ENCODE measurements around the gene PDZD4. TPM values are rescaled to one million over a fixed set of nuclear protein-coding genes. Genes with fewer than 3 reads are reported as not detected.

The PDZD4 gene
- total RNA-seq, 4 donors from 2014 or later = 2.0 to 6.6 (median 4.2) TPM

DNA sequence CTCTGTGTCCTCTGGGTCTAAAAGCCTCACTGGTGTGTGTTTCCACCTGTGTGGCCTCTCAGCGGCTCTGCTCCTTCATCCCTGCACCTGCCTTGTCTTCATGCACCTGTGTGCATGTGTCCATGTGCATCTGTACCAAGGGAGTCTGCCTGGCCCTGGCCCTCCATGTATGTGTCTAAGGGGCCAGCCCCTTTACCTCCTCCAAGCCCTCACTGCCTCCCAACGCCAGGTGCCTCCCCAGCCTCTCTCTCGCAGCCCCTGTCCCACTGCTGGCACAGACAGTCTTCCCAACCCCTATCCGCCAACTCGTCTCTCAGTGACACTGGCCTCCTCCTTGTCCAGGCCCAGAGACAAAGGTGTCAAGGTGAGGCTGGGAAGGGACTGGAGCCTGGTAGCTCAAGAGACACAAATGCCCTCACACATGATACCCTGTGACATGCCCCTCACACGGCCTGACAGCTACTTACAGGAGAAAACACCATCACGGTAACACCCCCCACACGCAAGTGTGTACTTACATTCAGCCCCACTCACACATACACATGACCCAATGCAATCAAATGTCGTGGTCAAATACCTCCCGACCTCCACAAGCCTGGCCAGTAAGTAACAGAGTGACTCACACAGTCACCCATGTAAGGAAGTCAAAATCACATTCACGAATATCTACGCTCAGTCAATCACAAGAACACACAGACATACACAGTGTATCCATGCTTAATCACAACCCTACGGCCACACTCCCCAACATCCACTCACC, 44.2 kb upstream of the PDZD4 start:
- Histone ChIP-seq H3K9me3 (no peaks in the 10 kb centered on the region), H3K4me1 (no peaks in the 10 kb centered on the region), H3K27ac (no peak overlapping the region), H3K27me3 (peaks cover 3% of the 10 kb centered on the region), H3K4me3 (no peak overlapping the region), H3K36me3 (no peaks in the 10 kb centered on the region)
- 74% methylated on average over 13 of the region's 13 CpGs; no CpG with 5 or more reads in 1 of the 2 donors for WGBS, 2 donors (ENCODE audit: low coverage in 1 of 2)
- DNase-seq = no peak
- TF ChIP-seq POLR2A (IDR thresholded peaks at IDR 0.05) (no peak), EP300 (IDR thresholded peaks at IDR 0.05; ENCODE audit: low read depth) (no peak), POLR2AphosphoS5 (IDR thresholded peaks at IDR 0.05) (no peak), CTCF (IDR thresholded peaks at IDR 0.05) (no peak)
- intact Hi-C loops (cut with DNase I; ENCODE audit: low total_unique reads) = no loop called here
- in situ Hi-C loops (cut with MboI; ENCODE audit: low pct_ligation_motif_present in 1 of 4, low pct_unique_long_range_greater_than_20kb in 1 of 4, low sequenced_read_pairs in 3 of 4) = no loop called here

GRCh38 chrX:153874085-153874365, 43.7 kb upstream of the PDZD4 start:
- no peaks in the 10 kb centered on the region for H3K27me3 ChIP-seq
- H3K9me3 ChIP-seq = no peaks in the 10 kb centered on the region
- no peaks in the 10 kb centered on the region for H3K36me3 ChIP-seq
- H3K4me3 ChIP-seq = no peak overlapping the region
- no peaks in the 10 kb centered on the region for H3K4me1 ChIP-seq
- no peak for DNase-seq
- TF ChIP-seq CTCF (IDR thresholded peaks at IDR 0.05) (no peak), EP300 (IDR thresholded peaks at IDR 0.05; ENCODE audit: low read depth) (no peak), POLR2A (IDR thresholded peaks at IDR 0.05) (no peak), POLR2AphosphoS5 (IDR thresholded peaks at IDR 0.05) (no peak)
- 41% methylated on average over 3 of the region's 3 CpGs; no CpG with 5 or more reads in 1 of the 2 donors for WGBS, 2 donors (ENCODE audit: low coverage in 1 of 2)
- intact Hi-C loops (cut with DNase I; ENCODE audit: low total_unique reads) (no loop called here), in situ Hi-C loops (cut with MboI; ENCODE audit: low pct_ligation_motif_present in 1 of 4, low pct_unique_long_range_greater_than_20kb in 1 of 4, low sequenced_read_pairs in 3 of 4) (no loop called here)
- no peak overlapping the region for H3K27ac ChIP-seq

DNA sequence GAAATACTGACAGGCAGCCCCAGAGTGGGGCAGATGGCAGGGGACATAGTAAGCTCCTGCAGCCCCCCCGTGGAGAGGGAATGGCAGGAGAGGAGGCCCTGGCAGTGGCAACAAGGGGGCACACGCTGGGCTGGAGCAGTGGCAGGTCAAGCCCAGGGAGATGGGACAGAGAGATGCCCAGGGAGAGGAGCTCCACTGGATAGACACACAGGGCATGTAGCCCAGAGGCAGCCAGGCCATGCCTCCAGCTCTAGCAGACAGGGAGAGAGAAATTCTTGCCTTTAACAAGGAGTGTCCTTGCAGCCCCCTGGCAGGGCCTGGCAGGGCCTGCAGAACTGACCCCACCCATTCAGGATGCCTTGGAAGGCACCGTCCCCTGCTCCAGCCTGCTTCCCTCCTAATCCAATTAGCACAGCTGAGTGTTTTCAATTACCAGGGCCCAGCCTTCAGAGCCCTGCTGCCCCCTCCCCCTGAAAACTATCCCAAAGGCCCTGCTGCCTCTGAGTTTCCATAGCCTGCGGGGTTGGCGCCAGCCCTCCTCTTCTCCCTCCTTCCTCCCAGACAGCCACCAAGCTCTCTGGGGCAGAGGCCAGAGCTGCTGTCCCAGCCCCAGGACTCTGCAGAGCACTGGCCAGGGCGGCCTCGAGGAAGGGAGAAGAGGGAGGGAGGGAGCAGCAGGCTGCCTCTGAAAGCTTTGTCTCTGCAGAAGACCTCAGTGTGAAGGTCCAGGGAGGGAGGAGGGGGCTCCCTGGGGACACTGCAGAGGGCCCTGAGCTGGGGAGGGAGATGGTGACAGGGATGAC, 43.1 kb upstream of the PDZD4 start:
- in situ Hi-C loops (cut with MboI; ENCODE audit: low pct_ligation_motif_present in 1 of 4, low pct_unique_long_range_greater_than_20kb in 1 of 4, low sequenced_read_pairs in 3 of 4) (no loop called here), intact Hi-C loops (cut with DNase I; ENCODE audit: low total_unique reads) (no loop called here)
- 27% methylated on average over 7 of the region's 7 CpGs; no CpG with 5 or more reads in 1 of the 2 donors for WGBS, 2 donors (ENCODE audit: low coverage in 1 of 2)
- no peak for DNase-seq
- H3K27me3 ChIP-seq = no peaks in the 10 kb centered on the region
- H3K36me3 ChIP-seq = no peaks in the 10 kb centered on the region
- TF ChIP-seq CTCF (IDR thresholded peaks at IDR 0.05) (no peak), POLR2A (IDR thresholded peaks at IDR 0.05) (no peak), POLR2AphosphoS5 (IDR thresholded peaks at IDR 0.05) (no peak), EP300 (IDR thresholded peaks at IDR 0.05; ENCODE audit: low read depth) (no peak)
- no peak overlapping the region for H3K27ac ChIP-seq
- H3K4me3 ChIP-seq = no peak overlapping the region
- H3K9me3 ChIP-seq = no peaks in the 10 kb centered on the region
- H3K4me1 ChIP-seq = no peaks in the 10 kb centered on the region

DNA sequence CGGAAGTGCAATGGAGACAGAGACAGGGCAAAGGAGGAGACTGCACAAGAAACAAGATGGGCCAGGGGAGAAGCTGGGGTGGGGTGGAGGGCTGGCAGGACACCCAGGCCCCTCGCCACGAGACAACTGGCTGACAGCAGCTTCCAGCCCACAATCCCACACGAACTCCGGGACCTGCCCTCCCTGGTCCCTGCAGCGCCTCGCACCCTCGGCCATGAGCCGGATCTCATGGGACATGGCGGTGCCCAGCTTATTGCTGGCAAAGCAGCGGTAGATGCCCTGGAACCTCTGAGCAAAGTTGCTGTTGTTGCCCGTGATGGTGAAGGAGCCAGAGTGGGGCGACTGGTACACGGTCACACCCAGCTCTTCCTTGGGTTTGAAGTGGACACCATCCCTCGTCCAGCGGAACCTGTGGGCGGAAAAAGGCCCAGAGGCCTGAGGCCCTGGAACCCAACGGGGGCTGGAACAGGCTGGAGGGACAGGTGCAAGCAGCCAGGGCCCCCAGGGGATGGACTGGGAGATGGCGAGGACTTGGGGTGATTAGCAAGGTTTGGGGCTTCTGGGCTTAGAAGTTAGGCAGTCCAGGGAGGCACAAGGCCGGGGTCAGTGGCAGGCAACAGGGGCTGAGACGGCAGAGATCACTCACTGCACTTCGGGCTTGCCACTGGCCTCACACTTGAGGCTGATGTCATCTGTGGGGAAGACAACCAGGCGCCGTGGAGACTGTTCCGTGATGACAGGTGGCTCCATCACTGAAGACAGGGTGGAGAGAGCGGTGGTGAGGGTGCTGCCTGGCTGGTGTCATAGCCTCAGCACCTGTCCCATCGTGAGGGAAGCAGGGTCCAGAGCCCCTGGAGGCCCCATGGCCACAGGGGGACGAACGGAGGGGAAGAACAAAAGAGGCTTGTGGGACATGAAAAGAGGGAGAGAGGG, 41.9 kb upstream of the PDZD4 start:
- intact Hi-C loops (cut with DNase I; ENCODE audit: low total_unique reads) = no loop called here
- DNase-seq = no peak
- WGBS, 2 donors (ENCODE audit: low coverage in 1 of 2) = 66% methylated on average over 24 of the region's 29 CpGs; no CpG with 5 or more reads in 1 of the 2 donors
- no peaks in the 10 kb centered on the region for H3K4me1 ChIP-seq
- in situ Hi-C loops (cut with MboI; ENCODE audit: low pct_ligation_motif_present in 1 of 4, low pct_unique_long_range_greater_than_20kb in 1 of 4, low sequenced_read_pairs in 3 of 4) = no loop called here
- TF ChIP-seq CTCF (IDR thresholded peaks at IDR 0.05) (no peak), EP300 (IDR thresholded peaks at IDR 0.05; ENCODE audit: low read depth) (no peak), POLR2A (IDR thresholded peaks at IDR 0.05) (no peak), POLR2AphosphoS5 (IDR thresholded peaks at IDR 0.05) (no peak)
- H3K27ac ChIP-seq = no peak overlapping the region
- H3K36me3 ChIP-seq = no peaks in the 10 kb centered on the region
- no peak overlapping the region for H3K4me3 ChIP-seq
- H3K9me3 ChIP-seq = no peaks in the 10 kb centered on the region
- no peaks in the 10 kb centered on the region for H3K27me3 ChIP-seq

Measured in transverse colon (tissue), 4 donors.